ENCODE results near the gene ZFAND3. TPM values are rescaled to one million over a fixed set of nuclear protein-coding genes. Genes with fewer than 3 reads are reported as not detected.

The ZFAND3 gene
- polyA plus RNA-seq, 1 donor (not counting 4 experiments of a cell fraction or from before 2014, with no cell fraction given) = 19.6 TPM

DNA sequence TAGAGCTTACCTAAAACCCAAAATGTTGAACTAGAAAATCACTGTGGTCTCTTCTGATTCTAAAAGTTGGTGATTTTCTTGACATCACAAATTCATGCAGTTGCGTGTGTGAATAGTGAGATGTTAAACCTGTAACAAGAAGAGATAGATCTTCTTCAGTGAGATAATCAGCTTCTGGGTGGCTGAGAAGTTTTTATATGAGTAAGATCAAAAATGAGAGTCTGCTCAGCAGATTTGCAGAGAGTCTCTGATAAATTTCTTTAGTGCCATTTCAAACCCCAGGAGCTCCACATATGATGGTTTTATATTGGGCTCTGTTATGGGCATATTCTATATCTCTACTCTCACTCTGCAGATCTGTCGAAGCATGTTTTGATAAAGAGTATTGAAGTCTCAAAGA, 185.4 kb downstream of the ZFAND3 start:
- H3K27ac ChIP-seq (ENCODE audit: control insufficient read depth, insufficient read depth, low read length) = no peak overlapping the region
- H3K27me3 ChIP-seq (ENCODE audit: control insufficient read depth, extremely low read depth, insufficient read depth, low read length) = no peaks in the 10 kb centered on the region
- H3K79me2 ChIP-seq (ENCODE audit: control insufficient read depth, insufficient read depth, low read length) = peaks cover 31% of the 10 kb centered on the region
- no peaks in the 10 kb centered on the region for H3K4me1 ChIP-seq (ENCODE audit: control insufficient read depth, extremely low read depth, insufficient read depth, low read length)
- no peaks in the 10 kb centered on the region for H3K36me3 ChIP-seq (ENCODE audit: control insufficient read depth in 2 of 2, extremely low read depth in 1 of 2, insufficient read depth in 2 of 2, low read length in 2 of 2)
- no peaks in the 10 kb centered on the region for H3K9me1 ChIP-seq (ENCODE audit: control insufficient read depth, extremely low read depth, insufficient read depth, low read length)
- H3K4me3 ChIP-seq (ENCODE audit: control insufficient read depth in 2 of 3, extremely low read depth in 1 of 3, insufficient read depth in 2 of 3, low read depth in 1 of 3, low read length in 3 of 3) = no peak overlapping the region
- no peak for TF ChIP-seq EZH2 (IDR thresholded peaks at IDR 0.05; ENCODE audit: low read length)
- TF ChIP-seq, protein P1, sequence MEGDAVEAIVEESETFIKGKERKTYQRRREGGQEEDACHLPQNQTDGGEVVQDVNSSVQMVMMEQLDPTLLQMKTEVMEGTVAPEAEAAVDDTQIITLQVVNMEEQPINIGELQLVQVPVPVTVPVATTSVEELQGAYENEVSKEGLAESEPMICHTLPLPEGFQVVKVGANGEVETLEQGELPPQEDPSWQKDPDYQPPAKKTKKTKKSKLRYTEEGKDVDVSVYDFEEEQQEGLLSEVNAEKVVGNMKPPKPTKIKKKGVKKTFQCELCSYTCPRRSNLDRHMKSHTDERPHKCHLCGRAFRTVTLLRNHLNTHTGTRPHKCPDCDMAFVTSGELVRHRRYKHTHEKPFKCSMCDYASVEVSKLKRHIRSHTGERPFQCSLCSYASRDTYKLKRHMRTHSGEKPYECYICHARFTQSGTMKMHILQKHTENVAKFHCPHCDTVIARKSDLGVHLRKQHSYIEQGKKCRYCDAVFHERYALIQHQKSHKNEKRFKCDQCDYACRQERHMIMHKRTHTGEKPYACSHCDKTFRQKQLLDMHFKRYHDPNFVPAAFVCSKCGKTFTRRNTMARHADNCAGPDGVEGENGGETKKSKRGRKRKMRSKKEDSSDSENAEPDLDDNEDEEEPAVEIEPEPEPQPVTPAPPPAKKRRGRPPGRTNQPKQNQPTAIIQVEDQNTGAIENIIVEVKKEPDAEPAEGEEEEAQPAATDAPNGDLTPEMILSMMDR (optimal IDR thresholded peaks at IDR 0.05 in 1 of 3, IDR thresholded peaks at IDR 0.05 in 1 of 3, conservative IDR thresholded peaks at IDR 0.05 in 1 of 3; ENCODE audit: extremely low read depth in 1 of 3, insufficient read depth in 2 of 3, low read length in 3 of 3) = no peak
- no peak overlapping the region for H2AFZ ChIP-seq (ENCODE audit: control insufficient read depth, low read length)
- H3K9me3 ChIP-seq (ENCODE audit: control insufficient read depth, low read depth, low read length) = no peaks in the 10 kb centered on the region
- H3K4me2 ChIP-seq (ENCODE audit: control insufficient read depth, extremely low read depth, insufficient read depth, low read depth, low read length) = no peak overlapping the region
- H4K20me1 ChIP-seq (ENCODE audit: control insufficient read depth, extremely low read depth, insufficient read depth, low read length) = peaks cover 7% of the 10 kb centered on the region
- FAIRE-seq (no peak), DNase-seq (ENCODE audit: low read depth, low spot score) (no peak)
- no peak overlapping the region for H3K9ac ChIP-seq (ENCODE audit: control insufficient read depth, extremely low read depth, insufficient read depth, low read length)
- dilution Hi-C loops (cut with MboI; ENCODE audit: extremely low pct_ligation_motif_present, low sequenced_read_pairs) = no loop called here

DNA sequence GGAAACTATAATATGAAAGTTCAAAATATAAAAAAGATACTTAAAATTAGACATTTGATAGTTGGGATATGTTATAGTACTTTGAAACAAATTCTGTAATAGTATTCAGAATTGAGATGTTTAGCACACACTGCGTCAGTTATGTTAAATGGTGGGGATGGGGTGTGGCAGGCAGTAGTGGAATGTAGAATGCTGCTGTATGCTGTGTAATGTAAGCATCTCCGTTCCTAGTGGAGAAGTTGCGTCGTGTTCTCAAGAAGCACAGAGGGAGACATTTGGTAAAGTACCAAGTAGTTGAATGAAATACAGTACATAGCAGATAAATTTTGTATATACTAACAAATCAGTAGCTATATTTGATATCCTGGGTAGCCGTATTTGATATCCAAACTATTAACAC, 192.4 kb downstream of the ZFAND3 start:
- dilution Hi-C loops (cut with MboI; ENCODE audit: extremely low pct_ligation_motif_present, low sequenced_read_pairs) = no loop called here
- H3K79me2 ChIP-seq (ENCODE audit: control insufficient read depth, insufficient read depth, low read length) = peaks cover 47% of the 10 kb centered on the region
- H3K36me3 ChIP-seq (ENCODE audit: control insufficient read depth in 2 of 2, extremely low read depth in 1 of 2, insufficient read depth in 2 of 2, low read length in 2 of 2) = peaks cover under 1 to 1% of the 10 kb centered on the region in 2 experiments
- no peak overlapping the region for H3K9ac ChIP-seq (ENCODE audit: control insufficient read depth, extremely low read depth, insufficient read depth, low read length)
- no peaks in the 10 kb centered on the region for H3K4me1 ChIP-seq (ENCODE audit: control insufficient read depth, extremely low read depth, insufficient read depth, low read length)
- no peaks in the 10 kb centered on the region for H3K27me3 ChIP-seq (ENCODE audit: control insufficient read depth, extremely low read depth, insufficient read depth, low read length)
- no peak overlapping the region for H3K4me3 ChIP-seq (ENCODE audit: control insufficient read depth in 2 of 3, extremely low read depth in 1 of 3, insufficient read depth in 2 of 3, low read depth in 1 of 3, low read length in 3 of 3)
- DNase-seq (ENCODE audit: low read depth, low spot score) (no peak), FAIRE-seq (no peak)
- no peak overlapping the region for H2AFZ ChIP-seq (ENCODE audit: control insufficient read depth, low read length)
- no peaks in the 10 kb centered on the region for H3K9me3 ChIP-seq (ENCODE audit: control insufficient read depth, low read depth, low read length)
- no peak for TF ChIP-seq EZH2 (IDR thresholded peaks at IDR 0.05; ENCODE audit: low read length)
- TF ChIP-seq, protein P1 (optimal IDR thresholded peaks at IDR 0.05 in 1 of 3, IDR thresholded peaks at IDR 0.05 in 1 of 3, conservative IDR thresholded peaks at IDR 0.05 in 1 of 3; ENCODE audit: extremely low read depth in 1 of 3, insufficient read depth in 2 of 3, low read length in 3 of 3) = no peak
- peaks cover 2% of the 10 kb centered on the region for H3K9me1 ChIP-seq (ENCODE audit: control insufficient read depth, extremely low read depth, insufficient read depth, low read length)
- no peak overlapping the region for H3K27ac ChIP-seq (ENCODE audit: control insufficient read depth, insufficient read depth, low read length)
- no peak overlapping the region for H3K4me2 ChIP-seq (ENCODE audit: control insufficient read depth, extremely low read depth, insufficient read depth, low read depth, low read length)
- H4K20me1 ChIP-seq (ENCODE audit: control insufficient read depth, extremely low read depth, insufficient read depth, low read length) = peaks cover 15% of the 10 kb centered on the region

Data from keratinocyte (primary cell).